Naive thymus-derived CD8-positive, alpha-beta T cell (primary cell): ENCODE measurements around the gene IL24. TPM values are rescaled to one million over a fixed set of nuclear protein-coding genes. Genes with fewer than 3 reads are reported as not detected.

ENCODE experiments used
- ATAC-seq, 2 donors: fragments of 150-1000 bp; cut with Tn5 transposase in 1 of 2; sonication (Bioruptor Pico), chemical (Tn5 transposase) in 1 of 2; 1 replicate in 1 of 2; 2 replicates in 1 of 2; pipeline ENCODE4 v1.10.0; 2021; ENCODE audit warnings: mild to moderate bottlenecking in 2 of 2, moderate library complexity in 2 of 2
- POLR2A ChIA-PET: fragments of 350-600 bp; sonication (Branson Sonifier 250); formaldehyde crosslinking; loops from one replicate; lab custom pipeline; 2021; ENCODE audit warnings: antibody characterized with exemption; lab: Charles Lee
- DNase-seq, 10 donors: peaks; one replicate each; pipeline versions ENCODE4 v3.0.0 to v3.0.0-alpha.2; 2020 to 2022
- H3K27ac Mint-ChIP-seq, 10 donors: one replicate each; pipeline ENCODE4 v1.8.0; 2020 to 2022; ENCODE audit warnings: mild to moderate bottlenecking in 10 of 10, mixed read lengths in 10 of 10, moderate library complexity in 4 of 10, inconsistent platforms in 1 of 10
- H3K27me3 Mint-ChIP-seq, 5 donors: one replicate each; pipeline ENCODE4 v1.8.0; 2021 to 2022; ENCODE audit warnings: mixed read lengths in 5 of 5
- H3K36me3 Mint-ChIP-seq, 3 donors: one replicate each; pipeline ENCODE4 v1.8.0; 2020 to 2022; ENCODE audit warnings: mixed read lengths in 3 of 3, mild to moderate bottlenecking in 2 of 3, inconsistent platforms in 1 of 3
- H3K4me1 Mint-ChIP-seq, 4 donors: one replicate each; pipeline ENCODE4 v1.8.0; 2021 to 2022; ENCODE audit warnings: mixed read lengths in 4 of 4
- H3K4me3 Mint-ChIP-seq, 10 donors: one replicate each; pipeline ENCODE4 v1.8.0; 2020 to 2022; ENCODE audit warnings: mild to moderate bottlenecking in 10 of 10, mixed read lengths in 10 of 10, moderate library complexity in 6 of 10, inconsistent platforms in 1 of 10
- H3K9me3 Mint-ChIP-seq, 9 donors: one replicate each; pipeline ENCODE4 v1.8.0; 2020 to 2022; ENCODE audit warnings: mixed read lengths in 9 of 9, mild to moderate bottlenecking in 3 of 9, inconsistent platforms in 1 of 9, moderate library complexity in 1 of 9
- polyA plus RNA-seq, 3 donors: library from polyadenylated mRNA; unstranded; fragments of 300-500 nt; fragmentation: Illumina TruSeq; gene quantifications; one replicate each; pipeline ENCODE4 v1.2.3, GENCODE V29; 2021
- total RNA-seq, 8 experiments: library from RNA in 2 of 8; stranded (reverse) in 2 of 8; gene quantifications; one replicate each; pipeline ENCODE4 v1.2.3 and lab custom pipeline; 2021 to 2026

Gene IL24
- total and polyA plus RNA-seq, 5 experiments from 2014 or later = 16.3 to 29.8 (median 19.3) TPM; not detected in 2

- ATAC-seq = no peak
Observed at GRCh38 chr1:206863266-206863665, 34.0 kb upstream of the IL24 start.

GRCh38 chr1:206864939-206865671 is 32.1 kb upstream of the IL24 start, which contains the start of gene IL20:
Gene IL20 (plus strand): TSS chr1:206865623. CDS start chr1:206865853, 230 bp downstream.
- peak within 1 kb of the TSS in 4 of 10 donors; percentile 11 to 61 (median 43) for H3K27ac Mint-ChIP-seq

More at GRCh38 chr1:206863266-206863665, 34.0 kb upstream of the IL24 start:
- Mint-ChIP-seq H3K4me1 (peaks cover 11 to 18% (median 15%) of the 10 kb centered on the region in 4 donors), H3K27me3 (peaks cover 0 to 9% (median 0%) of the 10 kb centered on the region in 5 donors), H3K9me3 (no peaks in the 10 kb centered on the region), H3K27ac (no peak overlapping the region), H3K36me3 (no peaks in the 10 kb centered on the region), H3K4me3 (no peak overlapping the region)
- no peak for DNase-seq
- POLR2A ChIA-PET = no interaction called here

GRCh38 chr1:206866062-206866461 is 31.2 kb upstream of the IL24 start:
- peaks cover 0 to 5% (median 0%) of the 10 kb centered on the region in 5 donors for H3K27me3 Mint-ChIP-seq
- POLR2A ChIA-PET = interaction anchor here (0.9 to 2.5 kb wide), 3 partner anchors 31 to 43 kb away, joined by 3 to 11 read pairs (median 5); partner anchors contain the start of gene IL24
- no peaks in the 10 kb centered on the region for H3K36me3 Mint-ChIP-seq
- H3K27ac Mint-ChIP-seq = peak overlapping the region in 1 of 10 donors; percentile 61
- peaks cover 7 to 14% (median 10%) of the 10 kb centered on the region in 4 donors for H3K4me1 Mint-ChIP-seq
- H3K9me3 Mint-ChIP-seq = no peaks in the 10 kb centered on the region
- no peak for DNase-seq
- no peak overlapping the region for H3K4me3 Mint-ChIP-seq
- no peak for ATAC-seq

More at GRCh38 chr1:206864939-206865671, 32.1 kb upstream of the IL24 start, which contains the start of gene IL20:
- peak; percentile 73 to 92 (median 86) for DNase-seq
- Mint-ChIP-seq H3K4me3 (no peak within 1 kb of the TSS), H3K36me3 (no peaks in the 10 kb centered on the region), H3K4me1 (peaks cover 7 to 14% (median 10%) of the 10 kb centered on the region in 4 donors), H3K27me3 (peaks cover 0 to 9% (median 0%) of the 10 kb centered on the region in 5 donors), H3K9me3 (no peaks in the 10 kb centered on the region)
- POLR2A ChIA-PET = interaction anchor here (0.8 to 2.5 kb wide), 7 partner anchors 32 to 54 kb away, joined by 3 to 11 read pairs (median 5); partner anchors contain the start of gene IL24
- ATAC-seq = peak; percentile 96 to 99

DNA sequence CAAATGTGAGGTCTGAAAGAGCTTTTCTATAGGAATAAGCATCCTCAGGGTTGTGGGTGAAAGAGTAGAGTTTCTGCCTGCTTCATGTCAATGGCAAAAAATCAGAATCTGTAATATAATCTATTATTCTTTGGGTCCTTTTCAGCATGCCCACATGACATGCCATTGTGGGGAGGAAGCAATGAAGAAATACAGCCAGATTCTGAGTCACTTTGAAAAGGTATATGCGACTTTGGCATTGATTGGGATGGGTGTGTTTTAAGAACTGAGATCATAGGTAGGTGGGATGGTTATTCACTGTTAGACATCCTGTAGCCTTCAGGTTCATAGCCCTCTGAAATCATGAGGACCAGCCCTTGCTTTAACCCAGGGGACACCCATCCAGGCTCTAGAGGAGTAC is 30.0 kb upstream of the IL24 start:
- POLR2A ChIA-PET = interaction anchor here (0.7 to 1.1 kb wide), 5 partner anchors 8 to 55 kb away, joined by 3 to 8 read pairs (median 4); partner anchors contain the start of gene FCMR
- Mint-ChIP-seq H3K27me3 (peaks cover 0 to 3% (median 0%) of the 10 kb centered on the region in 5 donors), H3K36me3 (peaks cover 0 to 3% (median 0%) of the 10 kb centered on the region in 3 donors), H3K27ac (no peak overlapping the region), H3K9me3 (peaks cover 0 to 3% (median 2%) of the 10 kb centered on the region in 9 donors), H3K4me3 (no peak overlapping the region), H3K4me1 (peaks cover 4 to 14% (median 10%) of the 10 kb centered on the region in 4 donors)
- no peak for DNase-seq
- ATAC-seq = no peak

DNA sequence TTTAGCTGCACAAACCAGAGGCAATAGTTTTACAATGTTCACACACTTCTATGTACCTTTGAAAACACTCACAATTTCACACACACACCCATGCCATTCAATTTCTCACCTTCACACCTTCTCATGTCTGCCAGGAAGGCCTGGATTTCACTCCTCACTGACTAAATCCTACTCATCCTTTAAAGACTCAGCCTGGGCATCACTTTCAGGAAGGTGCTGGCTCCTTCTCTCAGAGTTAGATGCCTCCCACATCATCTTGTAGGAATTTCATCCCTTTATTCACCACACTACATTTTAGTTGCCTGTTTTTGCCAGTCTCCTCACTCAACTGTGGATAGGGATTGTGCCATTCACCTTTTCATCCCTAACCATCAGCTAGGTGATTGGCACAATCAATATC is 29.5 kb upstream of the IL24 start:
- peak overlapping the region in 1 of 10 donors; percentile 47 for H3K27ac Mint-ChIP-seq

GRCh38 chr1:206868264-206868663 is 29.0 kb upstream of the IL24 start:
- peak overlapping the region in 1 of 10 donors; percentile 79 for H3K27ac Mint-ChIP-seq
- no peak for DNase-seq
- H3K4me3 Mint-ChIP-seq = no peak overlapping the region
- H3K27me3 Mint-ChIP-seq = peaks cover 0 to 3% (median 0%) of the 10 kb centered on the region in 5 donors
- H3K4me1 Mint-ChIP-seq = peaks cover 3 to 14% (median 10%) of the 10 kb centered on the region in 4 donors
- peaks cover 0 to 4% (median 0%) of the 10 kb centered on the region in 3 donors for H3K36me3 Mint-ChIP-seq
- peaks cover 0 to 5% (median 3%) of the 10 kb centered on the region in 9 donors for H3K9me3 Mint-ChIP-seq
- no peak for ATAC-seq
- POLR2A ChIA-PET = interaction anchor here (0.9 to 1.1 kb wide), 3 partner anchors 9 to 46 kb away, joined by 3 read pairs; no protein-coding TSS in a partner anchor

More for the DNA sequence above, 29.5 kb upstream of the IL24 start:
- Mint-ChIP-seq H3K27me3 (peaks cover 0 to 3% (median 0%) of the 10 kb centered on the region in 5 donors), H3K36me3 (peaks cover 0 to 4% (median 0%) of the 10 kb centered on the region in 3 donors), H3K4me1 (peaks cover 4 to 14% (median 10%) of the 10 kb centered on the region in 4 donors), H3K4me3 (no peak overlapping the region), H3K9me3 (peaks cover 0 to 4% (median 3%) of the 10 kb centered on the region in 9 donors)
- ATAC-seq (no peak), DNase-seq (no peak)
- POLR2A ChIA-PET = interaction anchor here (0.7 to 1.1 kb wide), 6 partner anchors 9 to 54 kb away, joined by 3 to 8 read pairs (median 4); partner anchors contain the start of gene FCMR

GRCh38 chr1:206872139-206872538 is 25.1 kb upstream of the IL24 start:
- no peak for ATAC-seq
- DNase-seq = no peak
- Mint-ChIP-seq H3K36me3 (peaks cover 0 to 22% (median 16%) of the 10 kb centered on the region in 3 donors), H3K9me3 (peaks cover 0 to 19% (median 9%) of the 10 kb centered on the region in 9 donors), H3K4me3 (no peak overlapping the region), H3K4me1 (peaks cover 0 to 2% (median 0%) of the 10 kb centered on the region in 4 donors), H3K27ac (no peak overlapping the region), H3K27me3 (no peaks in the 10 kb centered on the region)
- POLR2A ChIA-PET = interaction anchor here (2.2 kb wide), 1 partner anchor 28 kb away, joined by 10 read pairs; no protein-coding TSS in a partner anchor

GRCh38 chr1:206873603-206874188 is 23.5 kb upstream of the IL24 start:
- H3K27me3 Mint-ChIP-seq = no peaks in the 10 kb centered on the region
- H3K9me3 Mint-ChIP-seq = peaks cover 2 to 34% (median 21%) of the 10 kb centered on the region in 9 donors
- DNase-seq = no peak
- H3K36me3 Mint-ChIP-seq = peaks cover 0 to 37% (median 27%) of the 10 kb centered on the region in 3 donors
- H3K27ac Mint-ChIP-seq = no peak overlapping the region
- no peak for ATAC-seq
- H3K4me1 Mint-ChIP-seq = peaks cover 0 to 2% (median 0%) of the 10 kb centered on the region in 4 donors
- POLR2A ChIA-PET = interaction anchor here (1.0 kb wide), 1 partner anchor 35 kb away, joined by 3 read pairs; no protein-coding TSS in a partner anchor
- H3K4me3 Mint-ChIP-seq = no peak overlapping the region

- peaks cover 0 to 2% (median 0%) of the 10 kb centered on the region in 4 donors for H3K4me1 Mint-ChIP-seq
Observed at GRCh38 chr1:206875752-206876377, 21.4 kb upstream of the IL24 start.

DNA sequence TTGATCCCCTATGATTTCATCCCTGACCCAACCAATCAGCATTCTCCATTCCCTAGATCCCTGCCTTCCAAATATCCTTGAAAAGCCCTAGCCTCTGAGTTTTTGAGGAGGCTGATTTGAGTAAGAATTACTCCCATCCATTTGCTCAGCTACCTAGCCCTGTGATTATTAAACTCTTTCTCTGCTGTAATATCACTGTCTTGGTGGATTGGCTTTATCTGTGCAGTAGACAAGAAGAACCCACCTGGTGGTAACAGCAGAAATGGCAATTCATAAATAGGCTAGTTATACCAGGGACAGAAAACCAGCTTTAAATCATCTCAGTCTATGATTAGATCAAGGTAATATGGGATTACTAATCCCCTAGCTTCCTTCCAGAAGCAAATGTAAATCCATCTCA is 18.8 kb upstream of the IL24 start:
- H3K27ac Mint-ChIP-seq = no peak overlapping the region
- POLR2A ChIA-PET = interaction anchor here (0.7 to 1.5 kb wide), 3 partner anchors 26 to 30 kb away, joined by 3 to 4 read pairs (median 3); no protein-coding TSS in a partner anchor
- H3K9me3 Mint-ChIP-seq = peaks cover 7 to 45% (median 21%) of the 10 kb centered on the region in 9 donors
- ATAC-seq (no peak), DNase-seq (no peak)
- H3K4me1 Mint-ChIP-seq = peaks cover 0 to 1% (median 0%) of the 10 kb centered on the region in 4 donors
- H3K4me3 Mint-ChIP-seq = no peak overlapping the region
- peaks cover 0 to 43% (median 35%) of the 10 kb centered on the region in 3 donors for H3K36me3 Mint-ChIP-seq
- no peaks in the 10 kb centered on the region for H3K27me3 Mint-ChIP-seq

More at GRCh38 chr1:206875752-206876377, 21.4 kb upstream of the IL24 start:
- H3K36me3 Mint-ChIP-seq = peaks cover 0 to 47% (median 37%) of the 10 kb centered on the region in 3 donors
- ATAC-seq (no peak), DNase-seq (no peak)
- H3K9me3 Mint-ChIP-seq = peaks cover 10 to 45% (median 21%) of the 10 kb centered on the region in 9 donors
- no peaks in the 10 kb centered on the region for H3K27me3 Mint-ChIP-seq
- H3K4me3 Mint-ChIP-seq = no peak overlapping the region
- H3K27ac Mint-ChIP-seq = no peak overlapping the region
- POLR2A ChIA-PET = no interaction called here

DNA sequence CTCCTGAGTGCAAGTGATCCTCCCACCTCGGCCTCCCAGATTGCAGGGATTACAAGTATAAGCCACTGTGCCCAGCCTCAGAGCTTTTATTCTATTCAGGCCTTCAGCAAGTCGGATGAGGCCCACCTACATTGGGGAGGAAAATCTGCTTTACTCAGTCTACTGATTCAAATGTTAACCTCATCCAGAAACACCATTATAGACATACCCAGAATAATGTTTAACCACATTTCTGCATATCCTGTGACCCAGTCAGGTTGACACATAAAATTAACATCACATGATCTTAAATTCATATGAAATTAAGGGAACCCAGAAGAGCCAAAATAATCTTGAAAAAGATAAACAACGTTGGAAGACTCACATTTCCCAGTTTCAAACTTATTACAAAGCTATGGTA is 16.9 kb upstream of the IL24 start:
- peaks cover 0 to 38% (median 31%) of the 10 kb centered on the region in 3 donors for H3K36me3 Mint-ChIP-seq
- no peaks in the 10 kb centered on the region for H3K27me3 Mint-ChIP-seq
- DNase-seq (no peak), ATAC-seq (no peak)
- H3K9me3 Mint-ChIP-seq = peaks cover 6 to 40% (median 19%) of the 10 kb centered on the region in 9 donors
- no peaks in the 10 kb centered on the region for H3K4me1 Mint-ChIP-seq
- no peak overlapping the region for H3K4me3 Mint-ChIP-seq
- POLR2A ChIA-PET = interaction anchor here (1.0 kb wide), 1 partner anchor 25 kb away, joined by 6 read pairs; no protein-coding TSS in a partner anchor
- no peak overlapping the region for H3K27ac Mint-ChIP-seq
